ENCODE measurements around the gene CD209. TPM values are rescaled to one million over a fixed set of nuclear protein-coding genes. Genes with fewer than 3 reads are reported as not detected.

CD209 gene
- total and polyA plus RNA-seq, 2 of the 8 experiments (the other 6 are each of a cell fraction or from before 2014, with no cell fraction given) = 0.05 to 0.22 TPM

DNA sequence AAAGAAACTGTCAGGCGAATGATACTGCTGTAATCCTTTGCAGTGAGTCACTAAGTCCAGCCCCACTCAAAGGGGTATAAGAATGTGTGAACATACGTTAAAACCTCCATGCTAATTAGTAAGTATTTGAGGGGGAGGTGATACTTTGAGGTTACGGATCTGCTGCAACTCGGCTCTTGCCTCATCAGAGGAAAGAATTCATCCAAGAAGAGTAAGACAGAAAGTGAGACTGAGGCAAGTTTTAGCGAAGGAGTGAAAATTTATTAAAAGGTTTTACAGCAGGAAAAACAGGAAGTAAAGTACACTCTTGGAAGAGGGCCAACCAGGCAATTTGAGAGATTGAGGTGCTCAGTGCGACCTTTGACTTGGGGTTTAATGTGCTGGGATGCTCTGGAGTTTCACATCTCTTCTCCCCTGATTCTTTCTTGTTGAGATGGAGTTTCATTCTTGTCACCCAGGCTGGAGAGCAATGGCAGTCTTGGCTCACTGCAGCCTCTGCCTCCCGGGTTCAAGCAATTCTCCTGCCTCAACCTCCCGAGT lies 25.5 kb upstream of the CD209 start:
- H4K20me1 ChIP-seq (replicated peaks in 1 of 2; ENCODE audit: control insufficient read depth in 1 of 2, insufficient read depth in 2 of 2, low read length in 2 of 2) = no peaks in the 10 kb centered on the region
- no peaks in the 10 kb centered on the region for H3K79me2 ChIP-seq (ENCODE audit: control insufficient read depth in 1 of 2, insufficient read depth in 2 of 2, low read length in 2 of 2)
- no peaks in the 10 kb centered on the region for H3K79me1 ChIP-seq (ENCODE audit: low read depth, low read length)
- no peak overlapping the region for H2AFZ ChIP-seq (ENCODE audit: low read length)
- no peak overlapping the region for H3K18ac ChIP-seq (ENCODE audit: extremely low read depth, low read length)
- no peak overlapping the region for H2BK15ac ChIP-seq (ENCODE audit: low read length)
- no peak overlapping the region for H2BK20ac ChIP-seq (ENCODE audit: low read length)
- DNase-seq (ENCODE audit: low read depth in 1 of 2, low spot score in 2 of 2) = no peak
- no peak overlapping the region for H3K9ac ChIP-seq (replicated peaks in 1 of 4; ENCODE audit: extremely low read depth in 1 of 4, low read depth in 3 of 4, low read length in 3 of 4)
- H3K4ac ChIP-seq (replicated peaks; ENCODE audit: insufficient read length, low read depth, low read length) = no peak overlapping the region
- H3K23me2 ChIP-seq (ENCODE audit: low read depth, low read length) = peaks cover 1% of the 10 kb centered on the region; the same call in 1 of the 2 replicates
- no peak overlapping the region for H3K56ac ChIP-seq (replicated peaks; ENCODE audit: insufficient read length, low read depth, low read length)
- no peak overlapping the region for H3K4me2 ChIP-seq (ENCODE audit: insufficient read depth in 1 of 2, low read depth in 2 of 2, low read length in 2 of 2)
- no peak overlapping the region for H4K8ac ChIP-seq (ENCODE audit: extremely low read depth, insufficient read depth, low read length)
- no peaks in the 10 kb centered on the region for H3K36me3 ChIP-seq (ENCODE audit: control insufficient read depth in 2 of 4, insufficient read depth in 4 of 4, low read length in 3 of 4)
- no peak overlapping the region for H4K91ac ChIP-seq (replicated peaks; ENCODE audit: insufficient read length, low read length)
- ChIA-PET POLR2A (ENCODE audit: partially characterized antibody) (no interaction called here), CTCF (ENCODE audit: partially characterized antibody) (interaction anchor here (1.5 kb wide), 1 partner anchor 25 kb away, joined by 5 read pairs; no protein-coding TSS in a partner anchor)
- no peak overlapping the region for H3K27ac ChIP-seq (ENCODE audit: low read depth, low read length)
- no peak overlapping the region for H2BK5ac ChIP-seq (ENCODE audit: low read depth, low read length)
- no peak overlapping the region for H2BK120ac ChIP-seq (replicated peaks; ENCODE audit: low read depth, low read length)
- H3K4me3 ChIP-seq (ENCODE audit: extremely low read depth in 1 of 4, insufficient read depth in 2 of 4, low read depth in 3 of 4, low read length in 4 of 4) = no peak overlapping the region
- no peak overlapping the region for H2AK5ac ChIP-seq (ENCODE audit: low read depth, low read length)
- H2BK12ac ChIP-seq (ENCODE audit: low read depth, low read length) = no peak overlapping the region
- 90% methylated on average over 8 of the region's 8 CpGs; no CpG with 5 or more reads in 1 of the 2 experiments for WGBS, 2 experiments (ENCODE audit: extremely low coverage in 1 of 2, insufficient coverage in 1 of 2, insufficient read length in 1 of 2, insufficient replicate concordance in 2 of 2, low coverage in 1 of 2, low lambda C conversion rate in 2 of 2, missing lambda C conversion rate in 1 of 2)
- H3K4me1 ChIP-seq (replicated peaks in 1 of 4; ENCODE audit: control insufficient read depth in 3 of 4, insufficient read depth in 4 of 4, low read length in 3 of 4) = 0 out of 7 replicates have a peak, but pooled peaks cover 0 to 3% (median 0%) of the 10 kb centered on the region in 4 experiments
- H3K14ac ChIP-seq (ENCODE audit: insufficient read length) = no peak overlapping the region
- H3K27me3 ChIP-seq (replicated peaks in 1 of 4; ENCODE audit: control insufficient read depth in 3 of 4, extremely low read depth in 1 of 4, insufficient read depth in 3 of 4, low read length in 3 of 4) = peaks cover 0 to 2% (median 0%) of the 10 kb centered on the region in 4 experiments; a peak in 1 of 7 replicates
- H4K5ac ChIP-seq (ENCODE audit: insufficient read length, low read depth, low read length) = no peak overlapping the region
- no peak for FAIRE-seq
- H3K9me3 ChIP-seq (ENCODE audit: insufficient read depth in 2 of 2, low read depth in 1 of 2, low read length in 1 of 2) = no peaks in the 10 kb centered on the region
- H3K23ac ChIP-seq (ENCODE audit: insufficient read length) = no peak overlapping the region
- TF ChIP-seq SP4 (IDR thresholded peaks at IDR 0.05; ENCODE audit: low read length) (no peak), SAP30 (IDR thresholded peaks at IDR 0.05; ENCODE audit: insufficient read depth, insufficient replicate concordance, low read length) (no peak), BRCA1 (IDR thresholded peaks at IDR 0.05; ENCODE audit: low read depth, low read length) (no peak), RNF2 (IDR thresholded peaks at IDR 0.05; ENCODE audit: borderline replicate concordance, low read depth, low read length, missing control alignments, poor library complexity, severe bottlenecking) (no peak), EP300 (IDR thresholded peaks at IDR 0.05; ENCODE audit: borderline replicate concordance in 1 of 2, low read depth in 2 of 2, low read length in 2 of 2) (no peak), MAFK (IDR thresholded peaks at IDR 0.05; ENCODE audit: low read depth, low read length) (no peak), SP1 (IDR thresholded peaks at IDR 0.05; ENCODE audit: low read depth, low read length) (no peak), E2F6 (IDR thresholded peaks at IDR 0.05) (no peak), RFX5 (IDR thresholded peaks at IDR 0.05; ENCODE audit: borderline replicate concordance, low read depth, low read length) (no peak), CHD2 (IDR thresholded peaks at IDR 0.05; ENCODE audit: low read length) (no peak), RXRA (IDR thresholded peaks at IDR 0.05; ENCODE audit: insufficient read depth, low read depth, low read length) (no peak), TAF7 (optimal IDR thresholded peaks at IDR 0.05; ENCODE audit: borderline replicate concordance, low read depth, low read length) (no peak), SIX5 (IDR thresholded peaks at IDR 0.05; ENCODE audit: low read depth, low read length) (no peak)

All from H1 (cell line).